ENCODE results near the gene RCAN1. TPM values are rescaled to one million over a fixed set of nuclear protein-coding genes. Genes with fewer than 3 reads are reported as not detected.

The RCAN1 gene
- total RNA-seq, 4 donors from 2014 or later, result 20.5 to 50.3 (median 26.2) TPM

DNA sequence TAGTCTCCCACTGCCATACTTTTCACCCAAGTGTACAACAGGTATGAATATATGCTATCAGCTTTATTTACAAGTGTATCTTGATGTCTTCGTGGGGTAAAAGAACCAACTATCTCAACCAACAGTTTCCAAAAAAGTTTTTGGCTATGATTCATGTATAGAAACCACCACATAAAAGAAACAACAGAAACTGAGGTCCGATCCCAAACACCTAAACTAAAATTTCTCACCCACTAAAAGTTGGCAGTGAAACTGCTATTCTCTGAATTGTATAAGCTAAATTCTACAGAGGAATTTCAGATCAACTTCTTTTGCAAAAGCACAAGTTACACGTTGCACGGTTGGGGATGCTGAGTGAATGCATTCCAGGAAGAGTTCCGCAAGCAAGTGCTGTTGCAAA lies 97.9 kb downstream of the RCAN1 start:
- peaks cover 0 to 10% (median 0%) of the 10 kb centered on the region in 4 donors for H3K4me1 ChIP-seq
- no peak for DNase-seq
- TF ChIP-seq POLR2A (IDR thresholded peaks at IDR 0.05), result no peak
- TF ChIP-seq CTCF (IDR thresholded peaks at IDR 0.05), result no peak
- H3K4me3 ChIP-seq, result no peak overlapping the region
- H3K9me3 ChIP-seq, result no peaks in the 10 kb centered on the region
- no peak overlapping the region for H3K27ac ChIP-seq
- peaks cover 0 to 42% (median 0%) of the 10 kb centered on the region in 3 donors for H3K36me3 ChIP-seq
- H3K27me3 ChIP-seq, result no peaks in the 10 kb centered on the region

- Histone ChIP-seq H3K27ac (no peak overlapping the region), H3K4me3 (no peak overlapping the region)
- no peak for DNase-seq
Measured at GRCh38 chr21:34514576-34515115, 100.3 kb downstream of the RCAN1 start.

GRCh38 chr21:34513129-34513675 lies 101.7 kb downstream of the RCAN1 start:
- no peaks in the 10 kb centered on the region for H3K4me1 ChIP-seq
- H3K9me3 ChIP-seq, result no peaks in the 10 kb centered on the region
- no peak for DNase-seq
- H3K27ac ChIP-seq, result no peak overlapping the region
- H3K36me3 ChIP-seq, result peaks cover 0 to 15% (median 0%) of the 10 kb centered on the region in 3 donors
- H3K27me3 ChIP-seq, result no peaks in the 10 kb centered on the region
- H3K4me3 ChIP-seq, result no peak overlapping the region
- TF ChIP-seq CTCF (IDR thresholded peaks at IDR 0.05) (no peak), POLR2A (IDR thresholded peaks at IDR 0.05) (no peak)

More at GRCh38 chr21:34514576-34515115, 100.3 kb downstream of the RCAN1 start:
- no peaks in the 10 kb centered on the region for H3K4me1 ChIP-seq
- TF ChIP-seq POLR2A (IDR thresholded peaks at IDR 0.05) (no peak), CTCF (IDR thresholded peaks at IDR 0.05) (no peak)
- no peaks in the 10 kb centered on the region for H3K9me3 ChIP-seq
- H3K36me3 ChIP-seq, result peaks cover 0 to 26% (median 0%) of the 10 kb centered on the region in 3 donors
- H3K27me3 ChIP-seq, result no peaks in the 10 kb centered on the region

DNA sequence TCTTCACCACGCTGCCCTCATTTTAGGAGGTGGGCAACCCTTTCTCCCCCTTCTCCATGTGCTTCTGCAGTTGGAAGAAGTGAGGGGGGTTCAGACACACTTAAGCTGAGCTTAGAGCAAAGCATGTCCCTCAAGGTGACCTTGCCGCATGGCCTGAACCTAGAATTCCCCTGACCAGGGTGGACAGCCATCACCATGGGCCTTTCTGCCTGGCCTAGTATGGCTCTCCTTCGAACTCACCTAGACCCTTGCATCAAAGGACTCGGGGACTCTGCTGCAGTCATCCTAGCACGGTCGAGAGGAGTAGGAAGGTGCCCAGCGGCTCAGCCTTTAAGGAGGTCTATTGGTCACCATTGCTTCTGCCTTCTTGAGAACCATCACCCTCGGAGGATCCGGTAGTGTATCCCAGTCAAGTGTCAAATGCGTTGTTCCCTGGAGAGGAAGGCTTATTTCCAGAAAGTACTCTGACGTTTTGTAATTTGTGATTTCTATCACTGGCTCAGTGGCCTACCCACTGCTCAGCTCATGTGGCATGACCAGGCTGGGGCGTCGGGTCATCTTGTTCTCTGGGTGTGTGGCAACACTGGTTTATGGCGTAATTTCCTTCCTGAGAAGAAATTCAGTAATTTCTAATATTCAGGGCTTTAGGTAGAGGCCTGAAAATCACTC lies 103.0 kb downstream of the RCAN1 start, which contains the start of gene KCNE1:
Gene KCNE1 (minus strand): TSS at position 424 of the 669 bp plus-strand sequence. CDS start 62,576 bp downstream, outside the sequence.
- Histone ChIP-seq H3K4me1 (no peaks in the 10 kb centered on the region), H3K36me3 (peaks cover 0 to 3% (median 0%) of the 10 kb centered on the region in 3 donors), H3K27me3 (no peaks in the 10 kb centered on the region), H3K9me3 (no peaks in the 10 kb centered on the region), H3K4me3 (no peak within 1 kb of the TSS), H3K27ac (peak within 1 kb of the TSS in 2 of 4 donors; percentile 47 to 52)
- TF ChIP-seq CTCF (IDR thresholded peaks at IDR 0.05), result no peak
- no peak for TF ChIP-seq POLR2A (IDR thresholded peaks at IDR 0.05)
- no peak for DNase-seq

DNA sequence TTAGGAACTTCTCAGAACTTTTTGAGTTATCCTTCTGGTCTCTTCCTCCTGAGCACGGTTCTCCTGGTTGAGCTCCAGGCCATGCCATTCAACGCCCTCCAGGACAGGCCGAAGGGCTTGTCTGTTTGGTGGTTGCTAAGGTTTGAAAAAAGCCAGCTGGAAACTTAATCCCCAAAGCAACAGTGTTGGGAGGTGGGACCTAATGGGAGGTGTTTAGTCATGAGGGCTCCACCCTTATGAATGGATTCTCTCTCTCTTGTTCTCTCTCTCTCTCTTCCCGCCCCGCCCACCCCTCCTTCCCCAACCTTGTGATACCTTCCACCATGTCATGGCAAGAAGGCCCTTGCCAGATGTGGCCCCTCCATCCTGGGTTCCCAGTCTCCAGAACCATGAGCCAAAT lies 103.7 kb downstream of the RCAN1 start:
- Histone ChIP-seq H3K27me3 (no peaks in the 10 kb centered on the region), H3K36me3 (peaks cover 0 to 3% (median 0%) of the 10 kb centered on the region in 3 donors), H3K4me1 (no peaks in the 10 kb centered on the region), H3K9me3 (no peaks in the 10 kb centered on the region), H3K27ac (no peak overlapping the region), H3K4me3 (no peak overlapping the region)
- no peak for DNase-seq
- no peak for TF ChIP-seq POLR2A (IDR thresholded peaks at IDR 0.05)
- TF ChIP-seq CTCF (IDR thresholded peaks at IDR 0.05), result no peak
